GM12878 (cell line): ENCODE results near the gene SUSD5. TPM values are rescaled to one million over a fixed set of nuclear protein-coding genes. Genes with fewer than 3 reads are reported as not detected.

Experiments used
- ATAC-seq: fragments of 200-7000 bp; cut with Tn5 transposase; 3 replicates; pipeline ENCODE4 v1.9.1; 2020; ENCODE audit warnings: mild to moderate bottlenecking, moderate library complexity
- Bru-seq: library from RNA; stranded (reverse); fragments of 400-500 nt; gene quantifications from one replicate; lab custom pipeline; 2021; lab: Mats Ljungman, UMichigan
- BruChase-seq, 2 experiments: library from RNA; stranded (reverse); fragments of 400-500 nt; gene quantifications; one replicate each; lab custom pipeline; 2021; lab: Mats Ljungman, UMichigan
- BruUV-seq: library from RNA; stranded (reverse); fragments of 400-500 nt; replicated peaks from 2 replicates; lab custom pipeline; 2021; lab: Mats Ljungman, UMichigan
- CTCF ChIA-PET: fragments of 300-600 bp; sonication (Branson Sonifier 250); formaldehyde crosslinking; extraction: SDS; loops from one replicate; lab custom pipeline; 2021; ENCODE audit warnings: inconsistent platforms; lab: Yijun Ruan, JAX
- POLR2A ChIA-PET: fragments of 350-600 bp; formaldehyde crosslinking; extraction: SDS; loops from one replicate; lab custom pipeline; 2021; ENCODE audit warnings: inconsistent platforms; lab: Charles Lee
- RAD21 ChIA-PET: fragments of 300-600 bp; sonication (Branson Sonifier 250); formaldehyde crosslinking; loops from one replicate; lab custom pipeline; 2023; ENCODE audit warnings: antibody characterized with exemption; ENCODE audit not compliant: unreplicated experiment; lab: Charles Lee
- SMC1A ChIA-PET: fragments of 300-600 bp; sonication (Branson Sonifier 250); formaldehyde crosslinking; loops from one replicate; lab custom pipeline; 2023; ENCODE audit not compliant: unreplicated experiment, uncharacterized antibody; lab: Charles Lee
- DNase-seq: peaks from one replicate; pipeline ENCODE4 v3.0.0-alpha.2; 2011; ENCODE audit warnings: low read depth, low spot score
- FAIRE-seq: peaks from 3 replicates; lab custom pipeline; 2011; peaks lifted over from hg19 to GRCh38; lab: Jason Lieb, UNC
- H2AFZ ChIP-seq: 2 replicates; pipeline ENCODE4 v1.6.0; 2011; ENCODE audit warnings: low read depth, low read length, control low read depth; ENCODE audit not compliant: control insufficient read depth
- H3K27ac ChIP-seq: 2 replicates; pipeline ENCODE4 v1.5.1; 2011; ENCODE audit warnings: control low read depth; ENCODE audit not compliant: control insufficient read depth, insufficient read depth
- H3K27me3 ChIP-seq, 2 experiments: replicated peaks in 1 of 2; 2 replicates each; pipeline versions ENCODE4 v1.6.0 to v1.6.1; 2011; ENCODE audit warnings: low read length in 1 of 2; ENCODE audit not compliant: control insufficient read depth in 2 of 2, insufficient read depth in 2 of 2
- H3K36me3 ChIP-seq, 2 experiments: 2 replicates each; pipeline ENCODE4 v1.5.1; 2011; ENCODE audit warnings: low read length in 1 of 2; ENCODE audit not compliant: control insufficient read depth in 2 of 2, insufficient read depth in 2 of 2
- H3K4me1 ChIP-seq: 2 replicates; pipeline ENCODE4 v1.6.1; 2011; ENCODE audit warnings: mild to moderate bottlenecking, low read length, moderate library complexity, mixed read lengths; ENCODE audit not compliant: control insufficient read depth, insufficient read depth
- H3K4me2 ChIP-seq: 2 replicates; pipeline ENCODE4 v1.6.0; 2011; ENCODE audit warnings: control low read depth; ENCODE audit not compliant: control insufficient read depth, insufficient read depth
- H3K4me3 ChIP-seq: fragments of 200-600 bp; sonication (generic); 2 replicates; pipeline ENCODE4 v1.5.1; 2016
- H3K79me2 ChIP-seq: 2 replicates; pipeline ENCODE4 v1.6.0; 2011; ENCODE audit warnings: low read length; ENCODE audit not compliant: control insufficient read depth, insufficient read depth
- H3K9ac ChIP-seq: 2 replicates; pipeline ENCODE4 v1.8.0; 2011; ENCODE audit warnings: low read length, control low read depth, mixed read lengths; ENCODE audit not compliant: control insufficient read depth, insufficient read depth
- H3K9me3 ChIP-seq: replicated peaks from 3 replicates; pipeline ENCODE4 v1.5.1; 2011; ENCODE audit warnings: mild to moderate bottlenecking, low read length; ENCODE audit not compliant: control insufficient read depth, insufficient read depth
- H4K20me1 ChIP-seq: 2 replicates; pipeline ENCODE4 v1.6.0; 2011; ENCODE audit not compliant: control insufficient read depth, insufficient read depth
- FOXK2 ChIP-seq: fragments of 450-650 bp; IDR thresholded peaks from 2 replicates; pipeline ENCODE4 v1.6.1; 2017; ENCODE audit warnings: mild to moderate bottlenecking, moderate library complexity
- HDAC6 ChIP-seq: fragments of 200-600 bp; sonication (generic); IDR thresholded peaks from one replicate; pipeline ENCODE4 v1.8.0; 2017; ENCODE audit warnings: antibody characterized with exemption; ENCODE audit not compliant: unreplicated experiment
- IRF3 ChIP-seq: fragments of 450-650 bp; IDR thresholded peaks from 2 replicates; pipeline ENCODE4 v1.6.1; 2014; ENCODE audit warnings: mild to moderate bottlenecking
- SREBF1 ChIP-seq: IDR thresholded peaks from 2 replicates; pipeline ENCODE4 v1.6.1; 2012; ENCODE audit warnings: mild to moderate bottlenecking, low read length
- WGBS: methylation state at CpG from one replicate; pipeline ENCODE4 v1.1.6; 2016; ENCODE audit warnings: low lambda C conversion rate; ENCODE audit not compliant: insufficient replicate concordance, insufficient coverage; ENCODE audit errors: missing lambda C conversion rate; 5-methylcytosine and 5-hydroxymethylcytosine counted together
- in situ Hi-C: fragments of 300-500 bp; cut with MboI; formaldehyde crosslinking; loops from 9 replicates; pipeline ENCODE4 v1.14.3; 2018; ENCODE audit warnings: mixed read lengths
- intact Hi-C: fragments of 100-400 bp; cut with micrococcal nuclease; formaldehyde crosslinking; loops from one replicate; pipeline ENCODE4 v1.14.2; 2022; ENCODE audit not compliant: unreplicated experiment
- long read RNA-seq, 2 experiments: library from polyadenylated mRNA; unstranded; transcript quantifications; one replicate each; pipeline ENCODE4 v2.0.0, GENCODE V29; 2019 to 2020
- polyA minus RNA-seq, 3 experiments: library from RNA; depleted of rRNA, polyadenylated mRNA; stranded (reverse); fragments of >200 nt; gene quantifications; 2 replicates each; pipeline ENCODE4 v1.2.3, GENCODE V29; 2011
- polyA plus RNA-seq, 11 experiments: library from polyadenylated mRNA; depleted of rRNA in 4 of 11; unstranded in 6 of 11; stranded (reverse) in 5 of 11; fragments of >200 nt; fragmentation: Nextera tagmentation in 4 of 11; fragmentation: Illumina TruSeq in 1 of 11; extraction: Ambion mirVana in 4 of 11; extraction: Trizol in 1 of 11; gene quantifications; 1 replicate in 1 of 11; 2 replicates in 10 of 11; pipeline versions ENCODE4 v1.2.1 to v1.2.3, GENCODE V29; 2011 to 2016; ENCODE audit warnings: inconsistent platforms in 2 of 11, missing spikeins in 2 of 11, low read depth in 1 of 11
- total RNA-seq, 4 experiments: library from RNA; depleted of rRNA in 3 of 4; stranded (reverse); fragments of >200 nt in 3 of 4; fragmentation: Illumina TruSeq in 1 of 4; extraction: Trizol in 1 of 4; gene quantifications; 2 replicates each; pipeline versions ENCODE4 v1.2.1 to v1.2.3, GENCODE V29; 2013 to 2021

Gene SUSD5
- total RNA-seq (2013; cell fraction: nucleolus; rRNA removed): not detected in 2 replicates
- not detected in 2 replicates for total RNA-seq (2014; rRNA removed)
- 0.04 and 0.18 TPM in 2 replicates for total RNA-seq (2014; rRNA removed; fragmentation: Illumina TruSeq; extraction: Trizol)
- total RNA-seq (2021): 0.05 TPM in 1 of 2 replicates, not detected in the other
- polyA plus RNA-seq (2011; ENCODE audit: low read depth): not detected
- polyA plus RNA-seq (2011; rRNA removed): not detected in 2 replicates
- not detected in 2 replicates for polyA plus RNA-seq (2011; cell fraction: cytosol; rRNA removed)
- not detected in 2 replicates for polyA plus RNA-seq (2011; cell fraction: nucleus; rRNA removed)
- 0.04 TPM in 1 of 2 replicates, not detected in the other for polyA plus RNA-seq (2012)
- polyA plus RNA-seq (2014; fragmentation: Illumina TruSeq; extraction: Trizol): 0.03 and 0.06 TPM in 2 replicates
- polyA plus RNA-seq (2014; fragmentation: Nextera tagmentation; extraction: Ambion mirVana): under 1 TPM; 0.02 to 0.04 TPM
- 0.01 TPM in 1 of 2 replicates, not detected in the other for polyA plus RNA-seq (2014; rRNA removed)
- polyA plus RNA-seq (2016; fragmentation: Nextera tagmentation; extraction: Ambion mirVana): not detected
- not detected in 2 replicates for polyA minus RNA-seq (2011; rRNA and poly(A)+ RNA removed)
- polyA minus RNA-seq (2011; cell fraction: cytosol; rRNA and poly(A)+ RNA removed): not detected in 2 replicates
- polyA minus RNA-seq (2011; cell fraction: nucleus; rRNA and poly(A)+ RNA removed): not detected in 2 replicates
- Bru-seq, nascent RNA: percentile 5 among the genes with signal in this experiment
- BruChase-seq, experiment 1, labeled RNA remaining after a 6-hour chase: percentile 11 among the genes with signal in this experiment
- BruChase-seq, experiment 2, labeled RNA remaining after a 2-hour chase: percentile 9 among the genes with signal in this experiment
- long read RNA-seq, experiment 1: 0 reads
- long read RNA-seq, experiment 2, partial matches to known transcripts: 0 of 2 reads
- long read RNA-seq, experiment 2, other reads (novel, unspliced or antisense): 2 of 2 reads

- H2AFZ ChIP-seq: no peak within 1 kb of the TSS
- no TSS peak for BruUV-seq
- ChIA-PET POLR2A (no interaction called here), SMC1A (interaction anchor here (1.4 kb wide), 1 partner anchor 12 kb away, joined by 3 read pairs; no protein-coding TSS in a partner anchor), CTCF (no interaction called here), RAD21 (no interaction called here)
- no peaks in the 10 kb centered on the region for H3K36me3 ChIP-seq
- intact Hi-C loops (no loop called here), in situ Hi-C loops (no loop called here)
- peaks cover 2 to 4% of the 10 kb centered on the region in 2 experiments; a peak in 2 of 4 replicates for H3K27me3 ChIP-seq
- TF ChIP-seq HDAC6 (peak; percentile 96), FOXK2 (no peak), SREBF1 (no peak), IRF3 (no peak)
- no peaks in the 10 kb centered on the region for H3K79me2 ChIP-seq
- no peaks in the 10 kb centered on the region for H3K4me1 ChIP-seq
- H3K4me2 ChIP-seq: 0 out of 2 replicates have a peak within 1 kb of the TSS, but pooled peaks have one; percentile 17
- ATAC-seq (peak; percentile 70), FAIRE-seq (no peak), DNase-seq (no peak)
- no peaks in the 10 kb centered on the region for H3K9me3 ChIP-seq
- no peak within 1 kb of the TSS for H3K27ac ChIP-seq
- no peaks in the 10 kb centered on the region for H4K20me1 ChIP-seq
- WGBS: 4% methylated on average over 57 of the region's 90 CpGs
- no peak within 1 kb of the TSS for H3K9ac ChIP-seq
- H3K4me3 ChIP-seq: no peak within 1 kb of the TSS
Measured at GRCh38 chr3:33218446-33219174, at the start of gene SUSD5. Gene SUSD5, minus strand, starts transcription at chr3:33218810. Its CDS starts 13 bp downstream, at chr3:33218797.
